HFFc6 (cell line): Measurements from ENCODE around the gene XXYLT1. TPM values are rescaled to one million over a fixed set of nuclear protein-coding genes. Genes with fewer than 3 reads are reported as not detected.

ENCODE experiments used
- DNase-seq: peaks from one replicate; pipeline ENCODE4 v3.0.0-alpha.2; 2018
- H3K27ac Mint-ChIP-seq: 2 replicates; pipeline ENCODE4 v1.8.0; 2020; ENCODE audit warnings: mild to moderate bottlenecking, mixed read lengths
- H3K27me3 Mint-ChIP-seq: 2 replicates; pipeline ENCODE4 v1.8.0; 2021; ENCODE audit warnings: mild to moderate bottlenecking, moderate library complexity, mixed read lengths; ENCODE audit not compliant: insufficient read depth
- H3K36me3 Mint-ChIP-seq: 2 replicates; pipeline ENCODE4 v1.8.0; 2021; ENCODE audit warnings: low read depth, mixed read lengths
- H3K4me1 Mint-ChIP-seq: 2 replicates; pipeline ENCODE4 v1.8.0; 2020; ENCODE audit warnings: low read depth, mixed read lengths
- H3K4me3 Mint-ChIP-seq: 2 replicates; pipeline ENCODE4 v1.8.0; 2020; ENCODE audit warnings: mild to moderate bottlenecking, moderate library complexity, mixed read lengths
- H3K9me3 Mint-ChIP-seq: 2 replicates; pipeline ENCODE4 v1.8.0; 2020; ENCODE audit warnings: mild to moderate bottlenecking, mixed read lengths
- total RNA-seq, 6 experiments: library from RNA; stranded (reverse); fragmentation: NEBNext Ultra II Directional; extraction: Animal tissue kit (Norgen Biotek cat#: 25700); gene quantifications; 2 replicates in 1 of 6; 3 replicates in 5 of 6; pipeline ENCODE4 v1.2.3, GENCODE V29; 2021
- TF ChIP-seq, protein P1 (sequence below): fragments of 200-600 bp; sonication (generic); IDR thresholded peaks from 2 replicates; pipeline ENCODE4 v1.5.0; 2021; ENCODE audit warnings: antibody characterized with exemption, mild to moderate bottlenecking

The XXYLT1 gene
- total RNA-seq, 6 experiments from 2014 or later = 16.9 to 24.2 (median 18.3) TPM

DNA sequence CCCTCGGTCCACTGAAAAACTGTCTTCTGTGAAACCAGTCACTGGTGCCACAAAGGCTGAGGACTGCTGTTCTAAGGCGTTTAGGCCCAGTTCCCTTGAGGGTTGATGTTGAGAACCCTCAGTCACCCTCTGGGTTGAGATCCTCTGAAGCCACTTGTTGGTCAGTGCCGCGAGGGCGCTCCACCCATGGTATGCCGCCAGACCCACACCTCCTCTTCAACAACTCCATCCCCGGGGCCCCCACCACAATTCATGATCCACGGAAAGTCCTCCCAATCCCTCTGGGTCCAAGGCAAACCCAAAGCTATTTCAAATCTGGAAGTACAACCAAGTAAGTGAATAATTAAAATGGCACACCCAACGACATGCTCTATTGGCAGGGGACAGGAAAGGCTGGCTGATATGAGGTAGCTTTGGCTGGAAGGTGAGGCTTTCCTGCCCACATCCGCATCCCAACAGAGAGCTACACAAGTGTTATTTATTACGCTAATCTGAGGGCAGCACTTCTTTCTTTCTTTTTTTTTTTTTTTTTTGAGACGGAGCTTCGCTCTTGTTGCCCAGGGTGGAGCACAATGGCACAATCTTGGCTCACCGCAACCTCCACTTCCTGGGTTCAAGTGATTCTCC lies 58.1 kb downstream of the XXYLT1 start:
- H3K27ac Mint-ChIP-seq = no peak overlapping the region
- peaks cover 40% of the 10 kb centered on the region for H3K4me1 Mint-ChIP-seq
- H3K27me3 Mint-ChIP-seq = no peaks in the 10 kb centered on the region
- H3K9me3 Mint-ChIP-seq = no peaks in the 10 kb centered on the region; the same call in 1 of the 2 replicates
- peaks cover 9% of the 10 kb centered on the region for H3K36me3 Mint-ChIP-seq
- H3K4me3 Mint-ChIP-seq = no peak overlapping the region
- DNase-seq = no peak
- TF ChIP-seq, protein P1, sequence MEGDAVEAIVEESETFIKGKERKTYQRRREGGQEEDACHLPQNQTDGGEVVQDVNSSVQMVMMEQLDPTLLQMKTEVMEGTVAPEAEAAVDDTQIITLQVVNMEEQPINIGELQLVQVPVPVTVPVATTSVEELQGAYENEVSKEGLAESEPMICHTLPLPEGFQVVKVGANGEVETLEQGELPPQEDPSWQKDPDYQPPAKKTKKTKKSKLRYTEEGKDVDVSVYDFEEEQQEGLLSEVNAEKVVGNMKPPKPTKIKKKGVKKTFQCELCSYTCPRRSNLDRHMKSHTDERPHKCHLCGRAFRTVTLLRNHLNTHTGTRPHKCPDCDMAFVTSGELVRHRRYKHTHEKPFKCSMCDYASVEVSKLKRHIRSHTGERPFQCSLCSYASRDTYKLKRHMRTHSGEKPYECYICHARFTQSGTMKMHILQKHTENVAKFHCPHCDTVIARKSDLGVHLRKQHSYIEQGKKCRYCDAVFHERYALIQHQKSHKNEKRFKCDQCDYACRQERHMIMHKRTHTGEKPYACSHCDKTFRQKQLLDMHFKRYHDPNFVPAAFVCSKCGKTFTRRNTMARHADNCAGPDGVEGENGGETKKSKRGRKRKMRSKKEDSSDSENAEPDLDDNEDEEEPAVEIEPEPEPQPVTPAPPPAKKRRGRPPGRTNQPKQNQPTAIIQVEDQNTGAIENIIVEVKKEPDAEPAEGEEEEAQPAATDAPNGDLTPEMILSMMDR = no peak

DNA sequence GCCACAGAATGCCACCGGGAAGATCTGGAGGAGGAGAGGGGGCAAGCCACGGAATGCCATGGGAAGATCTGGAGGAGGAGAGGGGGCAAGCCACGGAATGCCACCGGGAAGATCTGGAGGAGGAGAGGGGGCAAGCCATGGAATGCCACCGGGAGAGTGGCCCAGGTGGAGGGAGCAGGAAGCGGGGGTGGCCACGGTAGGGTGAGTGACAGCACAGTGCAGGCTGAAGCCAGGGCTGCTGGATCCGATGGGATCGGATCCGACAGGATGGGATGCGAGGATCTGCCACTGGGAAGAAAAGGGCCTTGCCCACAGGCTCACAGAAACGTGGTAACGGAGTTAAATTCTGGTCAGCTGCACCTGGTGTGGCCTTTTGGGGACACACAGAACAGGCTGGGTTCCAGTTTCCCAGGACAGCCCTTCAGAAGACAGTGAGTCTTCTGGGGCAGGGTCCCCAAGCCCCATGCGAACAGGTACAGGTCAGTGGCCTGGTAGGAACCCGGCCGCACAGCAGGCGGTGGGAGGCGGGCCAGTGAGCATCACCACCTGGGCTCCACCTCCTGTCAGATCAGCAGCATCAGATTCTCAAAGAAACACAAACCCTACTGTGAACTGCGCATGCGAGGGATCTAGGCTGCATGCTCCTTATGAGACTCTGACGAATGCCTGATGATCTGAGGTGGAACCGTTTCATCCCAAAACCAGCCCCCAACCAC lies 58.8 kb downstream of the XXYLT1 start:
- Mint-ChIP-seq H3K4me3 (no peak overlapping the region), H3K27me3 (no peaks in the 10 kb centered on the region), H3K36me3 (peaks cover 9% of the 10 kb centered on the region), H3K9me3 (no peaks in the 10 kb centered on the region; the same call in 1 of the 2 replicates), H3K4me1 (peaks cover 45% of the 10 kb centered on the region), H3K27ac (no peak overlapping the region)
- DNase-seq = no peak
- TF ChIP-seq, protein P1 = no peak

DNA sequence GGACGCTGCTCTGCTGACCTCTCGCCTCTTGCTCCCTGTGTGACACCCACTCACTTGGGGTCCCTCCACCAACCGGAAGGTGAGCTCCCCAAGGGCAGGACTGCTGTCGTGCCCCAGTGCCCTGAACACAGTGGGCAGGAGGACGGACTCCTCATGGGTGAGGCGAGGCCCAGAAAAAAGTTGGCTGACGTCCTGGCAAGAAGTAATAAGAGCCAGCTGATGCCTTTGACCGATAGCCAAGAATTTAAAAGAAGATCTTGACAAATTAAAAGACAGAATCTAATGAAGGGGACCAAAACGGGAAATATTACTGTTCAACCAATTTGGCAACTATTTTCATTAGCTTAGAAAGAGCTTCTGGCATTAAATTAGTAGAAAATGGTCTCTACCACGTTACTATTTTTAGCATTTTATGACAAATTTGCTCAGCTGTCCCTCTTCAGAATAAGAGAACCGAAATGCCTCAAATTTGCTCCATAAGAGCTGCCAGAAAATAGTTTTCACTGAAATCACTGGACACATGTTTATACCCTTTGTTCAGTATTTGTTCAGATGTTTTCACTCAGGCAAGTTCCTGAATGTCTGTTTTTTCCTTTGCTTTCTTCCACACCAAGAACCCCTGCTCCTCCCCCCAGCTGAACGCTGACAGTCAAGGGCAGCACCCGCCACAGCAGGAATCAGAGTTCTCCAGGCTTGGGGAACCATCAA lies 60.5 kb downstream of the XXYLT1 start:
- Mint-ChIP-seq H3K4me1 (peaks cover 48% of the 10 kb centered on the region), H3K27me3 (no peaks in the 10 kb centered on the region), H3K4me3 (peak overlapping the region; percentile 81), H3K27ac (peak overlapping the region; percentile 98), H3K9me3 (no peaks in the 10 kb centered on the region; the same call in 1 of the 2 replicates), H3K36me3 (peaks cover 9% of the 10 kb centered on the region)
- TF ChIP-seq, protein P1 = no peak
- DNase-seq = peak; percentile 92

DNA sequence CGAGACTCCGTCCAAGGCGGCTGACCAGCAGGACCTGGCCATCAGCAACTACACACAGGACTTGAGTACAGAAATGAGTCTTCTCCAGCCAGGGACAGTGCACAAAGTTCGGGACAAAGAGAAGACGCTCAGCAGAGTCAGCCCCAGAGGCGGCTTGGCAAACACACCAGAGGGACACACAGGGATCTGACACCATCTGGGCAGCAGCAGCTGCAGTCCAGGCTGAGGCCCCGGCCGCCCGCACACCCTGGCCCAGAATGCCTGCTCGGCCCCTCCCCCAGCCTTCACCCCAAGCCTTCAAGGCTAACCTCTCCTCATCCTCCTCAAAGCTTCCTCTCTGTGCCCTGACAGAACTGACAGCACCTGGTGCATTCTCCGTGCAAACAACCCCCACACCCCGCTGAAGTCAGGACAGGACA lies 61.1 kb downstream of the XXYLT1 start:
- Mint-ChIP-seq H3K27ac (peak overlapping the region; percentile 98), H3K36me3 (peaks cover 9% of the 10 kb centered on the region), H3K4me3 (peak overlapping the region; percentile 81), H3K4me1 (peaks cover 53% of the 10 kb centered on the region), H3K27me3 (no peaks in the 10 kb centered on the region), H3K9me3 (no peaks in the 10 kb centered on the region; the same call in 1 of the 2 replicates)
- TF ChIP-seq, protein P1 = no peak
- DNase-seq = peak; percentile 57

DNA sequence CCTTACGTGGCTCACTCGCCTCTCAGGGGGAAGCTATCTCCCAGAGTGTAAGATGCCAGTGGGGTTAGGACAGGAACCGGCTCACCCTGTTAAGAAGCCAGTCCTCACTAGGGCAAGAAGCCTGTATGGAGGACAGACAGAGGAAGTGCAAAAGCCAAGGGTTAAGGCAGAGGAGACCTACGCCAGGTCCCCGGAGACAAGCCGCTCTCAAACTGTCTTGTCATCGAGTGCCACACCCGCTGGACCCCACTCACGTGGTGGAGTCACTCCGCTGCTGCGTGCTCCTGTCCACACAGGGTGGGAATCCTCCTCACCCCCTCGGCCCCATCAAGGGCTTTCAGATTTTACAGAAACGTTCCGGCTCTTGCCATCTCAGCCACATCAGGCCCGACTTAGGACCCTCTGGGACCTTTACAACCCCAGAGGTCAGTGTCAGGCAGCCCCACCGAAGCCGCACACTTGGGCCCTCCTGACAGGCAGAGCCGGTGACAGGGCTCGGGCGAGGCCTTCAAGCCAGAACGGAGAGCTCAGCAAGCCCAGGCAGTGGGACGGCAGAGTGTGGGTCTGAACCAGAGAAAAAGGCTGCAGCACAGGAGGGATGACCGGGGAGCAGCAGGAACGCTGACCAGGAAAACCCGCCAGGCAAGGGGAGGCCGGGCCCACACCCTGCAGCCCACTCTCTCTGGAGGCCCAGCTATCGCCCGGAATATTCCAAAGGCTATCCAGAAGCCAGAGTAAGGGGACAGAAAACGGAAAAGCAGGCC lies 61.7 kb downstream of the XXYLT1 start:
- Mint-ChIP-seq H3K4me3 (peak overlapping the region; percentile 81), H3K4me1 (peaks cover 59% of the 10 kb centered on the region), H3K36me3 (peaks cover 12% of the 10 kb centered on the region), H3K9me3 (no peaks in the 10 kb centered on the region; the same call in 1 of the 2 replicates), H3K27ac (peak overlapping the region; percentile 98), H3K27me3 (no peaks in the 10 kb centered on the region)
- TF ChIP-seq, protein P1 = no peak
- DNase-seq = no peak
